Testis (tissue), 3 donors: ENCODE measurements around the gene CYP4Z1. TPM values are rescaled to one million over a fixed set of nuclear protein-coding genes. Genes with fewer than 3 reads are reported as not detected.
"Not testable (repeated sequence)": the region's sequence is repeated elsewhere in the genome, so short reads cannot be mapped to it uniquely, and the experiment has no call there.

Experiments used
- DNase-seq: peaks from one replicate; pipeline ENCODE4 v3.0.0-alpha.2; 2019
- H3K27ac ChIP-seq, 2 donors: fragments of 200-600 bp; sonication (generic); one replicate each; pipeline ENCODE4 v1.5.1; 2019
- H3K27me3 ChIP-seq: fragments of 200-600 bp; sonication (generic); one replicate; pipeline ENCODE4 v1.5.1; 2019
- H3K36me3 ChIP-seq: fragments of 200-600 bp; sonication (generic); one replicate; pipeline ENCODE4 v1.5.1; 2017; ENCODE audit warnings: low read depth; ENCODE audit errors: missing control alignments
- H3K4me1 ChIP-seq: fragments of 200-600 bp; sonication (generic); one replicate; pipeline ENCODE4 v1.5.1; 2019
- H3K4me3 ChIP-seq, 2 donors: fragments of 200-600 bp; sonication (generic); one replicate each; pipeline ENCODE4 v1.5.1; 2017 to 2019
- H3K9me3 ChIP-seq: fragments of 200-600 bp; sonication (generic); one replicate; pipeline ENCODE4 v1.5.1; 2017
- POLR2A ChIP-seq: fragments of 450-650 bp; IDR thresholded peaks from one replicate; pipeline ENCODE4 v1.6.1; 2017; ENCODE audit warnings: antibody characterized with exemption, mild to moderate bottlenecking, moderate library complexity
- WGBS, 2 donors: methylation state at CpG; one replicate each; pipeline ENCODE4 v1.1.5; 2018; 5-methylcytosine and 5-hydroxymethylcytosine counted together
- intact Hi-C: fragments of 100-400 bp; cut with DNase I; formaldehyde crosslinking; loops from one replicate; pipeline ENCODE4 v1.15.1; 2023; ENCODE audit warnings: low total_unique reads
- polyA plus RNA-seq: library from polyadenylated mRNA; stranded (reverse); fragments of 350-450 nt; fragmentation: Illumina TruSeq; extraction: RNeasy Lipid Tissue Mini Kit (QIAGEN cat#74804); gene quantifications from one replicate; pipeline ENCODE4 v1.2.3, GENCODE V29; 2014; ENCODE audit warnings: low read depth, low replicate concordance; ENCODE audit not compliant: insufficient read depth
- total RNA-seq, 2 donors: library from RNA; depleted of rRNA; stranded (reverse); fragments of >200 nt; gene quantifications; one replicate each; pipeline ENCODE4 v1.2.3, GENCODE V29; 2016
- TF ChIP-seq, protein P1 (sequence below), 3 experiments: fragments of 450-650 bp in 2 of 3; fragments of 200-600 bp in 1 of 3; sonication (generic) in 1 of 3; IDR thresholded peaks; one replicate each; pipeline ENCODE4 v1.5.1; 2016 to 2019; ENCODE audit warnings: antibody characterized with exemption in 3 of 3, mild to moderate bottlenecking in 2 of 3, moderate library complexity in 1 of 3

Gene CYP4Z1
- total and polyA plus RNA-seq, 3 donors from 2014 or later, result 0.68 to 2.4 (median 1.0) TPM

DNA sequence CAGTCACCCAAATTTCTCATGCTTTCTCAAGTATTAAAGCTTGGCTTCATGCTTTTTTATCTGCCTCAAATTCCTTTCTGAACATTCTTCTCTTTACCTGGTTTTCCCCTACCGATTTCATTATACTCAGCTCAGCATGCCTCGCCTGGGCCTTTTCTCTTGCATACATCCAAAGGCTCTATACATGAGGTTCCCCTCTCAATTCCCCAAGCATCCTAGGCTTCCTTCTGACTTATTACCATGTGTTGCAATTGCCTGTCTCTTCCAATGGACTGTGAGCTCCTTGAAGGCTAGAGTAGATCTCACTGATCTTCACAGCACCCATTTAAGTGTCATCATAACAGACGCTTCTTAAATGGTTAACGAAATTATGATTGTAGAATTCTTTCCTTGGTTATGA lies 46.1 kb downstream of the CYP4Z1 start:
- TF ChIP-seq, protein P1, sequence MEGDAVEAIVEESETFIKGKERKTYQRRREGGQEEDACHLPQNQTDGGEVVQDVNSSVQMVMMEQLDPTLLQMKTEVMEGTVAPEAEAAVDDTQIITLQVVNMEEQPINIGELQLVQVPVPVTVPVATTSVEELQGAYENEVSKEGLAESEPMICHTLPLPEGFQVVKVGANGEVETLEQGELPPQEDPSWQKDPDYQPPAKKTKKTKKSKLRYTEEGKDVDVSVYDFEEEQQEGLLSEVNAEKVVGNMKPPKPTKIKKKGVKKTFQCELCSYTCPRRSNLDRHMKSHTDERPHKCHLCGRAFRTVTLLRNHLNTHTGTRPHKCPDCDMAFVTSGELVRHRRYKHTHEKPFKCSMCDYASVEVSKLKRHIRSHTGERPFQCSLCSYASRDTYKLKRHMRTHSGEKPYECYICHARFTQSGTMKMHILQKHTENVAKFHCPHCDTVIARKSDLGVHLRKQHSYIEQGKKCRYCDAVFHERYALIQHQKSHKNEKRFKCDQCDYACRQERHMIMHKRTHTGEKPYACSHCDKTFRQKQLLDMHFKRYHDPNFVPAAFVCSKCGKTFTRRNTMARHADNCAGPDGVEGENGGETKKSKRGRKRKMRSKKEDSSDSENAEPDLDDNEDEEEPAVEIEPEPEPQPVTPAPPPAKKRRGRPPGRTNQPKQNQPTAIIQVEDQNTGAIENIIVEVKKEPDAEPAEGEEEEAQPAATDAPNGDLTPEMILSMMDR (IDR thresholded peaks at IDR 0.05), result no peak
- no peak for TF ChIP-seq POLR2A
- H3K4me3 ChIP-seq, result no peak overlapping the region
- H3K36me3 ChIP-seq, result no peaks in the 10 kb centered on the region
- H3K4me1 ChIP-seq, result no peaks in the 10 kb centered on the region
- no peaks in the 10 kb centered on the region for H3K9me3 ChIP-seq
- DNase-seq, result no peak
- intact Hi-C loops, result no loop called here
- no peaks in the 10 kb centered on the region for H3K27me3 ChIP-seq
- 84 to 97% methylated on average over 4 of the region's 4 CpGs for WGBS, 2 donors
- H3K27ac ChIP-seq, result no peak overlapping the region

DNA sequence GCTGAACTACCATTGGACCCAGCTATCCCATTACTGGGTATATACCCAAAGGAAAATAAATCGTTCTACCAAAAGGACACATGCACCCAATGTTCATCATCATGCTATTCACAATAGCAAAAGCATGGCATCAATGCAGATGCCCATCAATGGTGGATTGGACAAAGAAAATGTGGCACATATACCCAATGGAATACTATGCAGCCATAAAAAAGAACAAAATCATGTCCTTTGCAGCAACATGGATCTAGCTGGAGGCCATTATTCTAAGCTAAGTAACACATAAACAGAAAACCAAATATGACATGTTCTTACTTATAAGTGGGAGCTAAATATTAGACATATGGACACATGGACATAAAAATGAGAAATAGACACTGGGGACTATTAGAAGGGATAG lies 54.0 kb downstream of the CYP4Z1 start:
- intact Hi-C loops, H3K36me3 ChIP-seq, H3K27me3 ChIP-seq, H3K9me3 ChIP-seq, H3K27ac ChIP-seq, H3K4me1 ChIP-seq, DNase-seq, H3K4me3 ChIP-seq: not testable (repeated sequence)
- 84 to 93% methylated on average over 1 of the region's 1 CpG for WGBS, 2 donors

DNA sequence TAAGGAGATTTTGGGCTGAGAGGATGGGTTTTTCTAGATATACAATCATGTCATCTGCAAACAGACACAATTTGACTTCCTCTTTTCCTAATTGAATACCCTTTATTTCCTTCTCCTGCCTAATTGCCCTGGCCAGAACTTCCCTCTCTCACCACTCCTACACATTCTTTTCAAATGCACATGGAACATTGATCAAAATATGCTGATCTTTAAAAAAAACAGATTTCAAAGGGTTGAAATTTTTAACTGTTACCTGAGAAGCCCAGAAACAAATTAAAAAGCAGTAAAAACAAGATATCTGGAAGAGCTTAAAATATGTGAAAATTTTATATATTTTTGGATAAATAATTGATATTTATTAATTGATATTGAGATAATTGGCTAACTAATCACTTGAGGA lies 57.8 kb downstream of the CYP4Z1 start:
- H3K4me3 ChIP-seq, H3K4me1 ChIP-seq, DNase-seq, H3K27ac ChIP-seq, H3K36me3 ChIP-seq, H3K27me3 ChIP-seq, intact Hi-C loops, H3K9me3 ChIP-seq: not testable (repeated sequence)

DNA sequence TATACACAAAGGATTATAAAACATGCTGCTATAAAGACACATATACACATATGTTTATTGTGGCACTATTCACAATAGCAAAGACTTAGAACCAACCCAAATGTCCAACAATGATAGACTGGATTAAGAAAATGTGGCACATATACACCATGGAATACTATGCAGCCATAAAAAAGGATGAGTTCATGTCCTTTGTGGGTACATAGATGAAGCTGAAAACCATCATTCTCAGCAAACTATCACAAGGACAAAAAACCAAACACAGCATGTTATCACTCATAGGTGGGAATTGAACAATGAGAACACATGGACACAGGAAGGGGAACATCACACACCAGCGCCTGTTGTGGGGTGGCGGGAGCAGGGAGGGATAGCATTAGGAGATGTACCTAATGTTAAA lies 60.0 kb downstream of the CYP4Z1 start:
- H3K27ac ChIP-seq, H3K27me3 ChIP-seq, H3K9me3 ChIP-seq, intact Hi-C loops, H3K4me1 ChIP-seq, H3K4me3 ChIP-seq, DNase-seq, H3K36me3 ChIP-seq: not testable (repeated sequence)
- WGBS, 2 donors, result 95 to 98% methylated on average over 2 of the region's 2 CpGs

DNA sequence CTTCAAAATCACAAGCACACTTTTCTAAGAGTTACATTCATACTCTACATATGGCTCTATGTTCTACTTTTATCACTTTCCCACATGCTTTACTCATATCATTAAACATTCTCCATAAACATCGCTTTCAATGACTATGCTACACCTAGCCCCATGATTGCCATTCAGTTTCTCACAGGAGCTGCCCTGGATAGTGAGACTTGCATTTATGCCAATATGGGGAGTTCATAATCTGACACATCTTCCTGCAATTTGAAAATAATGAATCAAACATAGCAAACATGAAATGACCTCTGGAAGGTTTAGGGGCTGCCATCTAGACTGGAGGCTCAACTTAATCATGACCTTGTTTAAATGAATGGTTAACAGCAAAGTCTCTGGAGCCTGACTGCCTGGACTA lies 61.2 kb downstream of the CYP4Z1 start:
- no peak overlapping the region for H3K4me3 ChIP-seq
- no peaks in the 10 kb centered on the region for H3K36me3 ChIP-seq
- H3K4me1 ChIP-seq, result no peaks in the 10 kb centered on the region
- intact Hi-C loops, result no loop called here
- WGBS, 2 donors, result 92 to 94% methylated on average over 1 of the region's 1 CpG
- H3K27me3 ChIP-seq, result no peaks in the 10 kb centered on the region
- no peaks in the 10 kb centered on the region for H3K9me3 ChIP-seq
- no peak for DNase-seq
- no peak overlapping the region for H3K27ac ChIP-seq
- TF ChIP-seq POLR2A, result no peak
- TF ChIP-seq, protein P1 (IDR thresholded peaks at IDR 0.05), result no peak

DNA sequence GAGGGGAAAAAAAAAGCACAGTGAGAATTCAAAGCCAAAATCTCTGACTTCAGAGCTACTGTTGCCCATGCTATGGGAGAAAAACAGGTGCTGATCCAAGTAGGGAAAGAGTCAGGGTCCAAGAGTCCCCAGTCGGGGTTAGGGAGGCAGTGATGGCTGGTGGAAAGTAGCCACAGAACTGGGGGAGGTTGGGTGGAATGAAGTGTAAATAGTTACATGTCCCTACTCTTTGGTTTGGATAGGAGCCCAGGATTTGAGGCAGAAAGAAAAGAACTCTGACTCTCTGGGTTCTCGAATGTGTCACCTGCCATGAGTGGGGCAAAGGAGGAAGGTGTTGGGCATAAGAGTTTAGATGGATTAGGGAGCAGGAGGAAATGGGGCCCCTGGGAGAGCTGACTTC lies 61.8 kb downstream of the CYP4Z1 start:
- 43 to 70% methylated on average over 2 of the region's 2 CpGs for WGBS, 2 donors

DNA sequence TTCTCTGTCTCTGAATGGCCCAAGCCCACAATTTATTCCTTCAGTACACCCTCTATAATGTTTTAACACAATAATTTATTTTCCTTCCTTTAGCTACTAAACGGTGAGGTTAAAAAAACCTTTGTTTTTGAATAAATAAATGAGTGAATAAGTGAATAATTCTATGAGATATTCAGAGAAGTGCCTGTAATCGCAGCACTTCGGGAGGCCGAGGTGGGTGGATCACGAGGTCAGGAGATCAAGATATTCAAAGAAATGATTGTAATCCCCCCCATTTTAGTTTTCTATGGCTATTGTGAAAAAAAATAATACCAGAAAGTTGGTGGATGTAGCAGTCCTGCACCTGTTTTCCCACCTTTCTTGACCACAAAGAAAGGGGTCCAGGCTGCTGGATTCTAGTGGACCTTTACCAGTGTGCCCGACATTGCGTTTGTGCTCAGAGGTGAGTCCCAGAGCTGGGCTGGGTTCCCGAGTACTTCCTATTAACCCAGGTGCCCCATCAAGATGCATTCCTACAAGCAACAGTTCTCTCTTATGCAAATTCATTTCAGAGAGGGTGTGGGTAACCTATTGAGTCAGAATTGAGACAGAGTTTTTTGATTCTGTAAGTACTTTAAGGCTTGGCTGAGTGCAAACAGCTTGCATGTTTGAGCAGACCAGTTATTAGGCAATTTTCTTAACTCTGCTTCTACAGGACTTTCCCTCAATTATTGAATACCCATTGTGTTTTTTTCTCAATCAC lies 62.6 kb downstream of the CYP4Z1 start:
- H3K27me3 ChIP-seq, H3K4me3 ChIP-seq, H3K4me1 ChIP-seq, H3K27ac ChIP-seq, DNase-seq, intact Hi-C loops, H3K36me3 ChIP-seq, H3K9me3 ChIP-seq: not testable (repeated sequence)
- 84 to 87% methylated on average over 8 of the region's 8 CpGs for WGBS, 2 donors

More for the DNA sequence above, 61.8 kb downstream of the CYP4Z1 start:
- H3K36me3 ChIP-seq, intact Hi-C loops, H3K4me3 ChIP-seq, DNase-seq, H3K9me3 ChIP-seq, H3K27me3 ChIP-seq, H3K4me1 ChIP-seq, H3K27ac ChIP-seq: not testable (repeated sequence)

DNA sequence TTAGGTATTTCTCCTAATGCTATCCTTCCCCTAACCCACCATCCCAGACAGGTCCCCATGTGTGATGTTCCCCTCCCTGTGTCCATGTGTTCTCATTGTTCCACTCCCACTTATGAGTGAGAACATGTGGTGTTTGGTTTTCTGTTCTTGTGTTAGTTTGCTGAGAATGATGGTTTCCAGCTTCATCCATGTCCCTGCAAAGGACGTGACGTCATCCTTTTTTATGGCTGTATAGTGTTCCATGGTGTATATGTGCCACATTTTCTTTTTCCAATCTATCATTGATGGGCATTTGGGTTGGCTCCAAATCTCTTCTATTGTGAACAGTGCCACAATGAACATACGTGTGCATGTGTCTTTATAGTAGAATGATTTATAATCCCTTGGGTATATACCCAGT lies 65.6 kb downstream of the CYP4Z1 start:
- H3K9me3 ChIP-seq, H3K27me3 ChIP-seq, H3K36me3 ChIP-seq, H3K27ac ChIP-seq, intact Hi-C loops, H3K4me3 ChIP-seq, H3K4me1 ChIP-seq, DNase-seq: not testable (repeated sequence)
- 90 to 92% methylated on average over 3 of the region's 3 CpGs for WGBS, 2 donors
